ENCODE measurements around the gene CASTOR1. TPM values are rescaled to one million over a fixed set of nuclear protein-coding genes. Genes with fewer than 3 reads are reported as not detected.
A peak's percentile ranks its signal among the peaks of the same experiment; 100 is the strongest.

CASTOR1 gene
- total and polyA plus RNA-seq, 4 donors = 12.6 to 26.5 (median 15.3) TPM

GRCh38 chr22:30299322-30299721, 10.0 kb upstream of the CASTOR1 start:
- Histone ChIP-seq H3K36me3 (ENCODE audit: control insufficient read depth in 4 of 4, insufficient read depth in 4 of 4, low read length in 4 of 4) (peaks cover 0 to 36% (median 29%) of the 10 kb centered on the region in 4 donors), H3K27ac (ENCODE audit: low read depth in 1 of 2, low read length in 1 of 2) (peak overlapping the region in 1 of 2 donors; percentile 56), H3K4me3 (no peak overlapping the region), H3K9me3 (ENCODE audit: control insufficient read depth in 4 of 4, insufficient read depth in 3 of 4, low read length in 3 of 4) (no peaks in the 10 kb centered on the region), H3K4me1 (ENCODE audit: control insufficient read depth in 5 of 5, insufficient read depth in 5 of 5, low read length in 5 of 5) (peaks cover 0 to 44% (median 9%) of the 10 kb centered on the region in 5 donors), H3K27me3 (ENCODE audit: control insufficient read depth in 3 of 3, insufficient read depth in 3 of 3, low read length in 2 of 3) (no peaks in the 10 kb centered on the region), H3K9ac (ENCODE audit: insufficient read depth in 1 of 2, low read length in 2 of 2) (no peak overlapping the region)
- no peak for TF ChIP-seq CTCF (IDR thresholded peaks at IDR 0.05; ENCODE audit: control extremely low read depth, extremely low read depth)
- WGBS, 2 donors = 94 to 97% methylated on average over 13 of the region's 13 CpGs
- DNase-seq = no peak
- ATAC-seq (ENCODE audit: insufficient read depth, low FRiP score) = no peak

- Histone ChIP-seq H3K27ac (ENCODE audit: low read depth in 1 of 2, low read length in 1 of 2) (peak overlapping the region in 1 of 2 donors; percentile 56), H3K27me3 (ENCODE audit: control insufficient read depth in 3 of 3, insufficient read depth in 3 of 3, low read length in 2 of 3) (no peaks in the 10 kb centered on the region), H3K4me3 (no peak overlapping the region), H3K4me1 (ENCODE audit: control insufficient read depth in 5 of 5, insufficient read depth in 5 of 5, low read length in 5 of 5) (peaks cover 0 to 36% (median 7%) of the 10 kb centered on the region in 5 donors), H3K36me3 (ENCODE audit: control insufficient read depth in 4 of 4, insufficient read depth in 4 of 4, low read length in 4 of 4) (peaks cover 0 to 45% (median 28%) of the 10 kb centered on the region in 4 donors), H3K9ac (ENCODE audit: insufficient read depth in 1 of 2, low read length in 2 of 2) (no peak overlapping the region), H3K9me3 (ENCODE audit: control insufficient read depth in 4 of 4, insufficient read depth in 3 of 4, low read length in 3 of 4) (no peaks in the 10 kb centered on the region)
- no peak for TF ChIP-seq CTCF (IDR thresholded peaks at IDR 0.05; ENCODE audit: control extremely low read depth, extremely low read depth)
- WGBS, 2 donors = 70 to 93% methylated on average over 9 of the region's 9 CpGs
- peak; percentile 28 for ATAC-seq (ENCODE audit: insufficient read depth, low FRiP score)
- peak; percentile 56 to 79 (median 60) for DNase-seq
Observed at GRCh38 chr22:30297991-30298701, 8.8 kb upstream of the CASTOR1 start.

- 81 to 88% methylated on average over 11 of the region's 11 CpGs for WGBS, 2 donors
- Histone ChIP-seq H3K27me3 (ENCODE audit: control insufficient read depth in 3 of 3, insufficient read depth in 3 of 3, low read length in 2 of 3) (no peaks in the 10 kb centered on the region), H3K36me3 (ENCODE audit: control insufficient read depth in 4 of 4, insufficient read depth in 4 of 4, low read length in 4 of 4) (peaks cover 0 to 49% (median 32%) of the 10 kb centered on the region in 4 donors)
Observed at GRCh38 chr22:30297276-30297990, 8.1 kb upstream of the CASTOR1 start.

More at GRCh38 chr22:30297276-30297990, 8.1 kb upstream of the CASTOR1 start:
- Histone ChIP-seq H3K27ac (ENCODE audit: low read depth in 1 of 2, low read length in 1 of 2) (peak overlapping the region in 1 of 2 donors; percentile 56), H3K9ac (ENCODE audit: insufficient read depth in 1 of 2, low read length in 2 of 2) (no peak overlapping the region), H3K9me3 (ENCODE audit: control insufficient read depth in 4 of 4, insufficient read depth in 3 of 4, low read length in 3 of 4) (no peaks in the 10 kb centered on the region), H3K4me3 (no peak overlapping the region), H3K4me1 (ENCODE audit: control insufficient read depth in 5 of 5, insufficient read depth in 5 of 5, low read length in 5 of 5) (peaks cover 0 to 31% (median 7%) of the 10 kb centered on the region in 5 donors)
- ATAC-seq (ENCODE audit: insufficient read depth, low FRiP score) = no peak
- no peak for TF ChIP-seq CTCF (IDR thresholded peaks at IDR 0.05; ENCODE audit: control extremely low read depth, extremely low read depth)
- DNase-seq = no peak
